Panc1 (cell line): ENCODE results near the gene NYAP2. TPM values are rescaled to one million over a fixed set of nuclear protein-coding genes. Genes with fewer than 3 reads are reported as not detected.

Source experiments
- ATAC-seq: fragments of 200-7000 bp; cut with Tn5 transposase; 2 replicates; pipeline ENCODE4 v1.9.1; 2020; ENCODE audit warnings: mild to moderate bottlenecking, moderate library complexity
- BruUV-seq: library from RNA; stranded (reverse); fragments of 400-500 nt; replicated peaks from 2 replicates; lab custom pipeline; 2021; lab: Mats Ljungman, UMichigan
- CTCF ChIA-PET: fragments of 300-600 bp; sonication (Branson Sonifier 250); formaldehyde crosslinking; loops from one replicate; lab custom pipeline; 2022; ENCODE audit warnings: antibody characterized with exemption; lab: Charles Lee
- POLR2A ChIA-PET: fragments of 300-600 bp; sonication (Branson Sonifier 250); formaldehyde crosslinking; loops from one replicate; lab custom pipeline; 2022; ENCODE audit warnings: antibody characterized with exemption; lab: Charles Lee
- DNase-seq: peaks from one replicate; pipeline ENCODE4 v3.0.0-alpha.2; 2010; ENCODE audit warnings: low read depth, low spot score
- H3K27ac ChIP-seq: 2 replicates; pipeline ENCODE4 v1.5.1; 2011; ENCODE audit warnings: mild to moderate bottlenecking, low read length, inconsistent platforms
- H3K27me3 ChIP-seq: fragments of 200-500 bp; sonication (Bioruptor generic); 2 replicates; pipeline ENCODE4 v1.6.0; 2014; ENCODE audit warnings: low read length, inconsistent platforms; ENCODE audit not compliant: control insufficient read depth, insufficient read depth
- H3K36me3 ChIP-seq: fragments of 200-500 bp; sonication (Bioruptor generic); 2 replicates; pipeline ENCODE4 v1.5.1; 2014; ENCODE audit warnings: inconsistent platforms, mild to moderate bottlenecking, low read length, moderate library complexity; ENCODE audit not compliant: control insufficient read depth, insufficient read depth
- H3K4me1 ChIP-seq: 2 replicates; pipeline ENCODE4 v1.5.1; 2011; ENCODE audit warnings: inconsistent platforms, mild to moderate bottlenecking, low read length, moderate library complexity; ENCODE audit not compliant: control insufficient read depth, insufficient read depth
- H3K4me3 ChIP-seq, 2 experiments: 2 replicates each; pipeline ENCODE4 v1.5.1; 2011 to 2012; ENCODE audit warnings: low read depth in 2 of 2, low read length in 2 of 2, mild to moderate bottlenecking in 2 of 2, inconsistent platforms in 1 of 2, moderate library complexity in 1 of 2
- H3K9me3 ChIP-seq: fragments of 200-500 bp; sonication (Bioruptor generic); 2 replicates; pipeline ENCODE4 v1.5.1; 2014; ENCODE audit warnings: low read depth, mild to moderate bottlenecking, inconsistent platforms, low read length, moderate library complexity; ENCODE audit not compliant: control insufficient read depth, insufficient read depth
- CTCF ChIP-seq: fragments of 450-650 bp; IDR thresholded peaks from 2 replicates; pipeline ENCODE4 v1.5.1; 2017; ENCODE audit warnings: mild to moderate bottlenecking
- POLR2AphosphoS5 ChIP-seq: IDR thresholded peaks from 2 replicates; pipeline ENCODE4 v1.6.1; 2012; ENCODE audit warnings: mild to moderate bottlenecking, low read depth, low read length, moderate library complexity
- REST ChIP-seq, 2 experiments: IDR thresholded peaks; 2 replicates each; pipeline ENCODE4 v1.6.1; 2011 to 2012; ENCODE audit warnings: low read depth in 2 of 2, control low read depth in 1 of 2, low read length in 1 of 2, mild to moderate bottlenecking in 1 of 2, moderate library complexity in 1 of 2; ENCODE audit not compliant: insufficient read depth in 1 of 2
- SIN3A ChIP-seq: IDR thresholded peaks from 2 replicates; pipeline ENCODE4 v1.6.1; 2012; ENCODE audit warnings: low read depth, mild to moderate bottlenecking, low read length, moderate library complexity, borderline replicate concordance; ENCODE audit not compliant: insufficient read depth
- TCF7L2 ChIP-seq: IDR thresholded peaks from 2 replicates; pipeline ENCODE4 v1.6.1; 2011; ENCODE audit warnings: mild to moderate bottlenecking, low read depth, low read length, inconsistent platforms
- in situ Hi-C: cut with HindIII; loops from 2 replicates; pipeline ENCODE4 v1.10.0; 2016; ENCODE audit warnings: low sequenced_read_pairs, low pct_unique_long_range_greater_than_20kb
- intact Hi-C: fragments of 100-400 bp; cut with micrococcal nuclease; formaldehyde crosslinking; loops from one replicate; pipeline ENCODE4 v1.10.0; 2022; ENCODE audit not compliant: unreplicated experiment
- total RNA-seq: library from RNA; stranded (reverse); gene quantifications from one replicate; pipeline ENCODE4 v1.2.1, GENCODE V29; 2021; ENCODE audit not compliant: unreplicated experiment

Gene NYAP2
- total RNA-seq, 1 experiment from 2014 or later, result not detected

DNA sequence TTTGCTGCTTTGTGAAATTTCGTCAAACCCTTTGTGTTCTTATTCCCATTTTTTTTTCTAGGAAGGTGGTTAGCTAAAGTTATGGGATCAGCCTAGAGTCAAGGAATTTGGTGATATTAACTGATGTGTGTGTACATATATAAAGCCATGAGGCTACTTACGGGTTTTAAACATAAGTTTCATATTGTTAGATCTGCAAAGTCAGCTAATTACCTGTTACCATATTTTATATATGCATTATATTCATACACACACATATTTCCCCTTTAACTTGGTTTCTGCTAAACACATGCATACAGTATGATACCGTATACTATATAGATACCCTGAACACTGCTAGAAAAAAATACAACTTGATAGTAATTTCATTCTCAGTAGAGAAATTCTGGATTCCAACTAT, 241.0 kb downstream of the NYAP2 start:
- no peak for ATAC-seq
- intact Hi-C loops (no loop called here), in situ Hi-C loops (no loop called here)
- no peak for TF ChIP-seq TCF7L2
- Histone ChIP-seq H3K9me3 (no peaks in the 10 kb centered on the region), H3K4me3 (no peak overlapping the region), H3K27ac (no peak overlapping the region), H3K4me1 (no peaks in the 10 kb centered on the region), H3K36me3 (no peaks in the 10 kb centered on the region), H3K27me3 (no peaks in the 10 kb centered on the region; the same call in 1 of the 2 replicates)
- ChIA-PET POLR2A (no interaction called here), CTCF (interaction anchor here (0.5 kb wide), 1 partner anchor 732 kb away, joined by 3 read pairs; no protein-coding TSS in a partner anchor)
- DNase-seq, result no peak
- BruUV-seq, result no TSS peak

DNA sequence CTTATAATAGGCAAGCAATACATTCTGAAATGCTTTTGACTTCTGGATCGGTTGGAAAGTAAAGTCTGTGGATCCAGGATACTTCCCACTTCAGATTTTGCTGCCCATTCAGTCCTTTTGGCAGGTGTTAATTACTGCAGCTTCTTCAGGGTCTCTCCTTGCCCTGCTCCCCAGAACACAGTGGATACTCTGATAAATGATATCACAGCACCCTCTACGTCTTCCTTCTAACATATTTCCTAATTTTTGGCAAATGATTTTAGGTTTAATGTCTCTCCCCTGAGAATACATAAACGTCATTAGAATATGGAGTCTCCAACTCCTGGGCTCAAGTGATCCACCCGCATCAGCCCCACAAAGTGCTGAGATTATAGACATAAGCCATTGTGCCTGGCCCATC, 249.8 kb downstream of the NYAP2 start:
- no peaks in the 10 kb centered on the region for H3K36me3 ChIP-seq
- DNase-seq (no peak), ATAC-seq (no peak)
- in situ Hi-C loops, result no loop called here
- ChIA-PET CTCF (no interaction called here), POLR2A (no interaction called here)
- TF ChIP-seq TCF7L2, result no peak
- TF ChIP-seq SIN3A, result no peak
- TF ChIP-seq REST (IDR thresholded peaks at IDR 0.05; ENCODE audit: insufficient read depth in 1 of 2, low read depth in 2 of 2, low read length in 1 of 2), result no peak
- no peak; the same call in 1 of the 2 replicates for TF ChIP-seq CTCF
- TF ChIP-seq POLR2AphosphoS5, result no peak
- H3K27ac ChIP-seq, result no peak overlapping the region
- no peak overlapping the region for H3K4me3 ChIP-seq
- BruUV-seq, result no TSS peak
- intact Hi-C loops, result no loop called here
- H3K4me1 ChIP-seq, result no peaks in the 10 kb centered on the region
- no peaks in the 10 kb centered on the region for H3K9me3 ChIP-seq
- H3K27me3 ChIP-seq, result peaks cover 5% of the 10 kb centered on the region; the same call in 1 of the 2 replicates

GRCh38 chr2:225650041-225650440, 250.5 kb downstream of the NYAP2 start:
- intact Hi-C loops, result loop anchor here (5.0 kb wide), 1 partner anchor 363 kb away; no protein-coding TSS in a partner anchor
- Histone ChIP-seq H3K9me3 (no peaks in the 10 kb centered on the region), H3K36me3 (no peaks in the 10 kb centered on the region), H3K4me1 (no peaks in the 10 kb centered on the region), H3K27me3 (peaks cover 5% of the 10 kb centered on the region; the same call in 1 of the 2 replicates), H3K27ac (no peak overlapping the region), H3K4me3 (no peak overlapping the region)
- no peak for ATAC-seq
- in situ Hi-C loops, result no loop called here
- BruUV-seq, result no TSS peak
- ChIA-PET CTCF (no interaction called here), POLR2A (no interaction called here)
- DNase-seq, result no peak
- TF ChIP-seq REST (IDR thresholded peaks at IDR 0.05; ENCODE audit: insufficient read depth in 1 of 2, low read depth in 2 of 2, low read length in 1 of 2) (no peak), POLR2AphosphoS5 (no peak), CTCF (no peak), SIN3A (no peak), TCF7L2 (no peak)
